ENCODE results near the gene NMNAT2.

Gene NMNAT2

DNA sequence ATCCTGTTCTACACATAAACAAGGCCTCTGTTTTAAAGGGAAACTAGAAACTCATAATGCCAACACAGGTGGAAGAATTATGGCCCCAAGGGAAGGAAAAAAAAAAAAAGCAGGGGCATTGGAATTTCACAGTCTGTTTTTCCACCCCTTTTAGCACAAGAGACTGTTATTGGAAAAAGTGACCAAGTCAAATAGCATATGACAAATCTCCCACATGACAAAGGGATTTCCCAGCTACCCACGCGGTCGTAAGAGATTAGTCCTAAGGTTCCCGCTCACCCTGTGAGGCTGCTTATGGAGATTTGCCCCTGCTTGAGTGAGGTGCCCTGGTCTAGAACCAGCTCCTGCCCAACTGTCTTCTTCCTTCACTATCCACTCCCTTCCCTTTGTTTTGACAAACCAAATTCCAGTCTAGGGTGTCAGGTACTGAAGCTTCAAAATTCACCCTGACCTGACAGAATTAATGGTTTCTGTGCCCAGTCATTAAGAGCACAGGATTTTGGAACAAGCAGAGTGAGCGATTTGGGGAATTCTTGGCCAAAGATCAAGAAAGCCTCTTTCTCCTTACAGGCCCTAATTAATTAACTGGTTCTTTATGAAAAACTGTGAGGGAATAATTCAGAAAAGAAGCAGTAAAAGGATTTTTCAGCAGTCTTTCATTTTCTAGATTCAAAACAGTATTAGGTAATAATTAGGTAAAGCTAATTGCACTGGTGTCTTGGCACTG, 107.3 kb downstream of the NMNAT2 start:
- POLR2A ChIA-PET = interaction anchor here (0.6 kb wide), 1 partner anchor 131 kb away, joined by 5 read pairs; no protein-coding TSS in a partner anchor
- CTCF ChIA-PET = no interaction called here

DNA sequence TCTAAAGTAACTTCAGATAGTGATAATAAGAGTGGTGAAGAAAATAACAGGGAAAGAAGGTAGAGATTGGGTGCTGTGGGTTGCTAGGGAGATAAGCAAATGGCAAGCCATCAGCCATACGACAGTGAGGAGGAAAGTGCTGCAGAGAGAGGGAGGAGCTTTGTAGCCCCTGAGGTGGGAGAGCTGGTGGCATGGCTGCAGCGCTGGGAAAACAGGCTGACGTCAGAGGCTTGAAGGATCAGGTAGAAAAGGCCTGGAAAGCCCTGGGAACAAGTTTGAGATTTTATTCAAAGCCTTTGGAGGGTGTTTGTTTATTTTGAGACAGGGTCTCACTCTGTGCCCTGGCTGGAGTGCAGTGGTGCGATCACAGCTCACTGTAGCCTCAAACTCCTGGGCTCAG, 109.5 kb downstream of the NMNAT2 start:
- CTCF ChIA-PET = interaction anchor here (1.5 kb wide), 1 partner anchor 9 kb away, joined by 8 read pairs; no protein-coding TSS in a partner anchor
- POLR2A ChIA-PET = no interaction called here
- TF ChIP-seq, protein P1, sequence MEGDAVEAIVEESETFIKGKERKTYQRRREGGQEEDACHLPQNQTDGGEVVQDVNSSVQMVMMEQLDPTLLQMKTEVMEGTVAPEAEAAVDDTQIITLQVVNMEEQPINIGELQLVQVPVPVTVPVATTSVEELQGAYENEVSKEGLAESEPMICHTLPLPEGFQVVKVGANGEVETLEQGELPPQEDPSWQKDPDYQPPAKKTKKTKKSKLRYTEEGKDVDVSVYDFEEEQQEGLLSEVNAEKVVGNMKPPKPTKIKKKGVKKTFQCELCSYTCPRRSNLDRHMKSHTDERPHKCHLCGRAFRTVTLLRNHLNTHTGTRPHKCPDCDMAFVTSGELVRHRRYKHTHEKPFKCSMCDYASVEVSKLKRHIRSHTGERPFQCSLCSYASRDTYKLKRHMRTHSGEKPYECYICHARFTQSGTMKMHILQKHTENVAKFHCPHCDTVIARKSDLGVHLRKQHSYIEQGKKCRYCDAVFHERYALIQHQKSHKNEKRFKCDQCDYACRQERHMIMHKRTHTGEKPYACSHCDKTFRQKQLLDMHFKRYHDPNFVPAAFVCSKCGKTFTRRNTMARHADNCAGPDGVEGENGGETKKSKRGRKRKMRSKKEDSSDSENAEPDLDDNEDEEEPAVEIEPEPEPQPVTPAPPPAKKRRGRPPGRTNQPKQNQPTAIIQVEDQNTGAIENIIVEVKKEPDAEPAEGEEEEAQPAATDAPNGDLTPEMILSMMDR (IDR thresholded peaks at IDR 0.05; ENCODE audit: insufficient read depth, low read length, missing control alignments) = no peak
- no peak overlapping the region for H3K4me3 ChIP-seq (ENCODE audit: low read depth, low read length)
- no peak for DNase-seq (ENCODE audit: low read depth, low spot score)

More for the DNA sequence above, 107.3 kb downstream of the NMNAT2 start:
- no peak for DNase-seq (ENCODE audit: low read depth, low spot score)
- TF ChIP-seq, protein P1 (IDR thresholded peaks at IDR 0.05; ENCODE audit: insufficient read depth, low read length, missing control alignments) = no peak
- H3K4me3 ChIP-seq (ENCODE audit: low read depth, low read length) = no peak overlapping the region

DNA sequence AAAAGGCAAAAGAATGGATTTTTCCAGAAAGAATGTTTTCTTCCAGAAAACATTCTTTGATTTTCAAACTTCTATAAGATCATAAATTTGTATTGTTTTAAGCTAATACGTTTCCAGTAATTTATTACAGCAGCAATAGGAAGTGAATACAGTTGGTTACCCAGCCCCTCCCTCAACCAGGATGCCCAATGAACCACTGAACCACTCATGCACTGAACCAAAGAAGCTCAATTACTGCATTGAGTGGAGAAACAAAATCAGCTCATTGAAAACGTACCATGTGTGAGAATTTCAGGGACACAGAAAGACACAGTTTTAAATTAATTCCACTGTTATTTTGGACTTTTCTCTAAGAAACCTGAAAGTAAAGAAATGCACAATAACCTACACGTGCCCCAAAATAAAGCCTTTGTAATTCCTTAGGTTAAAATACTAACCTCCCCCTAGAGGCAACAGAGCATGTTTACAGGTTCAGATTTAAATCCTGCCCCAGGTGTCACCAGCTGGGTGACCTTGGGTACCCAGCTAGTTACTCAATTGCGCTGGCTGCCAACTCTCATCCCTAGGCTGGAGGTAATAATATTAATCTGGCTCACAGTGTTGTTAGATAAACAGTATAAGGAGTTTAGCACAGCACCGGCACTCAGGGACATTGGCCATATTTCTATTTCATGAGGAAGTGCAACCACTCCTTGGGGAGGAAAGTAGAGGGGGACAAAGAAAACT, 111.7 kb downstream of the NMNAT2 start:
- TF ChIP-seq, protein P1 (IDR thresholded peaks at IDR 0.05; ENCODE audit: insufficient read depth, low read length, missing control alignments) = no peak
- DNase-seq (ENCODE audit: low read depth, low spot score) = no peak
- CTCF ChIA-PET = interaction anchor here (0.8 to 2.0 kb wide), 7 partner anchors 8 to 344 kb away, joined by 3 to 7 read pairs (median 4); no protein-coding TSS in a partner anchor
- no peak overlapping the region for H3K4me3 ChIP-seq (ENCODE audit: low read depth, low read length)
- POLR2A ChIA-PET = no interaction called here

DNA sequence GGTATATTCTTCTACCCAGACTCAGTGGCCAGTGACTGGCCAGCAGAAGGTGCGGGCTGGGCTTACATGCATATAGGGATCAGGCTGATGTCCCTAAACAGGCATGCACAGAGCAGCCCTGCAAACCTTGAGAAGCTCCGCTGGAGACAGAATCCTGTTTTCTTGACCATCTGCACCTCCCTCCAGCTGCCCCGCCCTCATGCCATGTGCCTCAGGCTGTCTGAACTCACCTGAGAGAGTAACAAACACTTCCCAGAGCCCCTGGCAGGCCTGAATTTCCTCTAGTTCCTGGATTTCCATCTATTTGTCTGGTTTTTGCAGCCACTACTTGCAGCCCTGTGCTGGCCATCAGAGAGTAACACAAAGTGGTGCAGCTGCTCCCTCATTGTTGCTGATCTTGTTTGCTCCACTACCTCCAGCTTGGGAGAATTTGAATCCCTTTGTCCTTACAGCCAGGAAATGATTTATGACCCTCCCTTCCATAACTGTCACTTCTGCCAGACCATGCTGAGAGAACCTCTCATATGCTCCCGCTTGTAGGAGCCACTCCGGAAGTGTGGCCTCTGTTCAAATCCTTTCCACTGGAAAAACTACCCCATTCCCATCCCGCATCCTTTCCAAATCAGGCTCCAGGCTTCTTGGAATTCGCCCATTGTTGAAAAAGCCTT, 113.6 kb downstream of the NMNAT2 start:
- ChIA-PET POLR2A (no interaction called here), CTCF (interaction anchor here (1.5 to 2.8 kb wide), 4 partner anchors 9 to 23 kb away, joined by 3 to 11 read pairs (median 5); no protein-coding TSS in a partner anchor)
- TF ChIP-seq, protein P1 (IDR thresholded peaks at IDR 0.05; ENCODE audit: insufficient read depth, low read length, missing control alignments) = no peak
- no peak for DNase-seq (ENCODE audit: low read depth, low spot score)
- no peak overlapping the region for H3K4me3 ChIP-seq (ENCODE audit: low read depth, low read length)

DNA sequence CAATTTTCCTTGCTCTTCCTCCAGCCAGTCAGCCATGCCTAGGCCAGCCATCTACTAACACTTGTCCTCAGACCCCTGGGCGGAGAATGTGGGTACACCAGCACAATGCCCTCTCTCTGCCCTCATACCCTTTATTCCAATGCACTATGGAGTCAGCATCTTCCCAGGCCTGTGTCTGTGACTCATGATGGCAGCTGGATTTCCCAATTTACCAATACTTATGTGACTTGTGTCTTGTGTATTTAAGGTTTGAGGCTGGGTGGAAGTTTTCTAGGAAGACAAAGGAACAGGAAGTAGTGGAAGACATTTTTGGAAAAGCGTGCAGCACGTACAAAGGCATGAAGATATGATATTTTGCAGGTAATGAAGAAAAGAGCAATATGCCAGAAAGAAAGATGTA, 114.3 kb downstream of the NMNAT2 start:
- POLR2A ChIA-PET = no interaction called here
- no peak overlapping the region for H3K4me3 ChIP-seq (ENCODE audit: low read depth, low read length)
- no peak for DNase-seq (ENCODE audit: low read depth, low spot score)
- TF ChIP-seq, protein P1 (IDR thresholded peaks at IDR 0.05; ENCODE audit: insufficient read depth, low read length, missing control alignments) = no peak
- CTCF ChIA-PET = interaction anchor here (0.8 to 2.8 kb wide), 5 partner anchors 10 to 22 kb away, joined by 3 to 11 read pairs (median 3); no protein-coding TSS in a partner anchor

DNA sequence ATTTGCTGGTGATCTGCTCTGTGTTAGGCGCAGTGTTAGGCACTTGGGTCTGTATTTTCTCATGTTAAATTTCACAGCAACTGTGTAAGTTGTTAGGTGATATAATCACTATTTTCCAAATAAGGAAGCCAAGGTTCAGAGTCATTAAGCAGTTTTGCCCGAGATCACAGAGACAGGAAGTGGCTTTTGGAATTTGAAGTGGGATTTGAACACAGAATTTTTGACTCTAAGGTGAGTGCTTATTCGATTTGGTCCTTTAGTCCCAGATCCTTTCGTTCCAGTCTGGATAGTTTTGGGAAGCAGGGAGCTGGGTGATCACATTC, 114.9 kb downstream of the NMNAT2 start:
- no peak for DNase-seq (ENCODE audit: low read depth, low spot score)
- CTCF ChIA-PET = interaction anchor here (0.8 to 2.8 kb wide), 4 partner anchors 10 to 21 kb away, joined by 3 to 11 read pairs (median 5); no protein-coding TSS in a partner anchor
- H3K4me3 ChIP-seq (ENCODE audit: low read depth, low read length) = no peak overlapping the region
- POLR2A ChIA-PET = no interaction called here
- TF ChIP-seq, protein P1 (IDR thresholded peaks at IDR 0.05; ENCODE audit: insufficient read depth, low read length, missing control alignments) = no peak

All from AG04449 (cell line).